Thymus (tissue), 11 donors: ENCODE measurements around the gene PPHLN1. TPM values are rescaled to one million over a fixed set of nuclear protein-coding genes. Genes with fewer than 3 reads are reported as not detected.

Experiments used
- DNase-seq, 9 donors: peaks; one replicate each; pipeline ENCODE4 v3.0.0-alpha.2; 2013; ENCODE audit warnings: low spot score in 9 of 9, low read depth in 6 of 9, missing footprints in 1 of 9
- H3K27ac ChIP-seq, 2 donors: one replicate each; pipeline ENCODE4 v1.5.1; 2013; ENCODE audit warnings: control low read depth in 1 of 2, low read depth in 1 of 2, low read length in 1 of 2, mild to moderate bottlenecking in 1 of 2, moderate library complexity in 1 of 2
- H3K27me3 ChIP-seq, 2 donors: one replicate each; pipeline ENCODE4 v1.5.1; 2013; ENCODE audit warnings: low read length in 1 of 2; ENCODE audit not compliant: control insufficient read depth in 2 of 2, insufficient read depth in 1 of 2
- H3K36me3 ChIP-seq, 2 donors: one replicate each; pipeline ENCODE4 v1.5.1; 2013; ENCODE audit warnings: low read length in 1 of 2, mild to moderate bottlenecking in 1 of 2, moderate library complexity in 1 of 2; ENCODE audit not compliant: control insufficient read depth in 2 of 2, insufficient read depth in 2 of 2
- H3K4me1 ChIP-seq, 2 donors: one replicate each; pipeline ENCODE4 v1.5.1; 2013; ENCODE audit warnings: low read length in 2 of 2; ENCODE audit not compliant: control insufficient read depth in 2 of 2, insufficient read depth in 2 of 2
- H3K4me3 ChIP-seq, 2 donors: one replicate each; pipeline ENCODE4 v1.5.1; 2013; ENCODE audit warnings: low read length in 2 of 2, control low read depth in 1 of 2, mild to moderate bottlenecking in 1 of 2
- H3K9me3 ChIP-seq, 2 donors: one replicate each; pipeline ENCODE4 v1.5.1; 2013; ENCODE audit warnings: low read length in 1 of 2, mild to moderate bottlenecking in 1 of 2; ENCODE audit not compliant: control insufficient read depth in 2 of 2, insufficient read depth in 1 of 2
- WGBS: extraction: QIAGEN DNeasy Blood & Tissue Kit; methylation state at CpG from one replicate; pipeline ENCODE4 v1.1.7; 2013; 5-methylcytosine and 5-hydroxymethylcytosine counted together
- polyA plus RNA-seq: library from polyadenylated mRNA; stranded (reverse); fragments of 200-250 nt; gene quantifications from one replicate; pipeline ENCODE4 v1.2.3, GENCODE V29; 2013
- total RNA-seq: library from RNA; stranded (reverse); fragments of 120-200 nt; gene quantifications from one replicate; pipeline ENCODE4 v1.2.4, GENCODE V29; 2013
- donor health status: healthy.

The PPHLN1 gene
- total and polyA plus RNA-seq, 2 donors = 60.7 to 64.5 TPM

DNA sequence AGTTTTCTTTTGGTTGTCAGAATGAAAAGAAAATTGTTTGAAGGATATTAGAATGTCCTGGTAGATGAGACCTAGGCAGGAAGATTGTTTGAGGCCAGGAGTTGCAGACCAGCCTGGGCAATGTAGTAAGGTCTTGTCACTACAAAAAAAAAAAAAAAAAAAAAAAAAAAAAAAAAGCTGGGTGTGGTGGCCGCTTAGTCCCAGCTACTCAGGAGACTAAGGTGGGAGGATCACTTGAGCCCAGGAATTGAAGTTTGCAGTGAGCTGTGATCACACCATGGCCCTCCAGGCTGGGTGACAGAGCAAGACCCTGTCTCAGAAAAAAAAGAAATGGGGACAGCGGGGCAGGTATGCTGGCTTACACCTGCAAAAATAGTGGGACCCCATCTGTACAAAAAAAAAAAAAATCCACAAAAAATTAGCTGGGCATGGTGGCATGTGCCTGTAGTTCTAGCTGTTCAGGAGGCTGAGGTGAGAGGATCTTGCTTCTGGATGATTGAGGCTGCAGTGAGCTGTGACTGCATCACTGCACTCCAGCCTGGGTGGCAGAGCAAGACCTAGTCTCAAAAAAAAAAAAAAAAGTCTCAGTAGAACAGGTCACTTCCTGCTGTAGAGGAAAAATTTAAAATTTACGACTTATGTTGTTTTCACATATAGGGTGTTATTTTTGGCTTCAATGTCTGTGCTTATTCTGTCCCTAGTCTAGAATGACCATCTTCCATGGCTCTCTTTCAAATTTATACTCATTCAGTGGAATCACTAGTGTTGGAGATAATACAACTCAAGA, 70.7 kb downstream of the PPHLN1 start:
- DNase-seq = no peak
- Histone ChIP-seq H3K4me3 (no peak overlapping the region), H3K4me1 (no peaks in the 10 kb centered on the region), H3K36me3 (peaks cover 9 to 17% of the 10 kb centered on the region in 2 donors), H3K27ac (no peak overlapping the region), H3K27me3 (no peaks in the 10 kb centered on the region), H3K9me3 (no peaks in the 10 kb centered on the region)
- WGBS = 96% methylated on average over 3 of the region's 3 CpGs

DNA sequence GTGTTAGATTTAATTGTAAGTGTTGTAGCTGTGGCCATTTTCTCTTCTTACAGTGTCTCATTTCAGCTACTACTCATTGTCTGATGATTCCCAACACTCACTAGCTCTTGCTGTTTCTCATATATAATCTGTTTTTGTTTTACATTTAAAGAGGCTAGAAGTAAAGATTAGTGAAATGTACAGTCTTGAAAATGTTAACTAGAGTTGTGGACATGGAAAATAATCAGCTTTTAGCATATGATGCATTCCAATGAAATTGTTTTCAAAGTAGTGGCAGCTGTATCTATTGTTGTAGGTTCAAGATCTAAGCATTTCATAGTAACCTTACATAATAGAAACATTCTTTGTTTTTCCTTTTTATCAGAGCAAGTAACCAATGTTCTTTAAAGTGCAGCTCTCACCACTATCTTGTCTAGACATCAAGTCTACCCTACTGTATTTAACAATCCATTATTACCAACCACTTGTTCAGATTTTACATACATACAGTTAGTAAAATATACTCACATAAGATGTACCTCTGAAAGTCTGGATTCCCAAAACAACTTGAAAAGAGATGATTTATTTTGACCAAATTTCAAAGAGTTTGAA, 76.9 kb downstream of the PPHLN1 start:
- no peak overlapping the region for H3K4me3 ChIP-seq
- DNase-seq = no peak
- no peaks in the 10 kb centered on the region for H3K27me3 ChIP-seq
- no peaks in the 10 kb centered on the region for H3K9me3 ChIP-seq
- peaks cover 11 to 17% of the 10 kb centered on the region in 2 donors for H3K36me3 ChIP-seq
- H3K27ac ChIP-seq = no peak overlapping the region
- H3K4me1 ChIP-seq = no peaks in the 10 kb centered on the region

- Histone ChIP-seq H3K27me3 (no peaks in the 10 kb centered on the region), H3K36me3 (peaks cover 0 to 7% of the 10 kb centered on the region in 2 donors), H3K9me3 (no peaks in the 10 kb centered on the region), H3K4me1 (no peaks in the 10 kb centered on the region), H3K27ac (no peak overlapping the region), H3K4me3 (no peak overlapping the region)
- DNase-seq = no peak
- WGBS = 95% methylated on average over 1 of the region's 1 CpG
These were observed 81.3 kb downstream of the PPHLN1 start for GRCh38 chr12:42407306-42407705.

DNA sequence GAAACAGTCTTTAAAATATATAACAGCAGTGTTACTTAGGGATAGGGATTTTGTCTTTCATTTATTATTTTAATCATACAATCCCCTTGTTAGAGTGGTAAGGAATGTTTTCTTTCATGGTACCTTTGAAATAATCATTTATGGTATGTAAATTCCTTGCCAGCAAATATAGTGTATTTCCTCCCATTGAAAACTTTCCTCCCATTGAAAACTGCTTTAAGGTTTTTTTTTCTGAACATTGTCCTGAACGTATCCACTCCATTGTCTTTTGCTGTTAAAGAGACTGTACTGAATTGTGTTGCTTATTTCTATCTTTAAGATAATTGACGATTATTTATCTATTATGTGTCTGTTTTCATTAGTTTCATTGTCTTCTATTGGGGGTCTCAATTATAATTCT, 83.5 kb downstream of the PPHLN1 start:
- H3K9me3 ChIP-seq = no peaks in the 10 kb centered on the region

DNA sequence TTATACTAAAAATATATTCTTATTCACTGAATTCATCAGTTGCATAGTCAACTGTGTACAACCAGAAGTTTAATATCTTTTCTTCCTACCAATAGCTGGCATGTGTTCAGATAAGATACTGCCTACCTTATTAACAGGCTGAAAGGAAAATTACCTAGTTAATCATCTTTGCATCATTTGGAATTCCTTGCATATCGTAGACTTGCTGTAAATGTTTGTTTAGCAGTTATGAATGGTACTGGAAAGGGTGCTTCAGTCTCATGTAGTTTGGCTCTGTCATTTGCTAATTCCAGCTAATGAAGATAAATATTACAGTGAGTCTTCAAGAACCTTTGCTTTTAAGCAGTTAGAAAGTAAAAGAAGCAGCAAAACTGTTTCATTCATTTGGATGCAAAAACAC, 84.4 kb downstream of the PPHLN1 start:
- no peaks in the 10 kb centered on the region for H3K9me3 ChIP-seq
- DNase-seq = no peak
- 98% methylated on average over 1 of the region's 1 CpG for WGBS
- no peaks in the 10 kb centered on the region for H3K4me1 ChIP-seq
- no peak overlapping the region for H3K27ac ChIP-seq
- peaks cover 0 to 7% of the 10 kb centered on the region in 2 donors for H3K36me3 ChIP-seq
- H3K4me3 ChIP-seq = no peak overlapping the region
- no peaks in the 10 kb centered on the region for H3K27me3 ChIP-seq

More for the DNA sequence above, 83.5 kb downstream of the PPHLN1 start:
- no peak for DNase-seq
- Histone ChIP-seq H3K27ac (no peak overlapping the region), H3K4me3 (no peak overlapping the region), H3K27me3 (no peaks in the 10 kb centered on the region), H3K4me1 (no peaks in the 10 kb centered on the region), H3K36me3 (peaks cover 0 to 7% of the 10 kb centered on the region in 2 donors)
- WGBS = 97% methylated on average over 2 of the region's 2 CpGs

DNA sequence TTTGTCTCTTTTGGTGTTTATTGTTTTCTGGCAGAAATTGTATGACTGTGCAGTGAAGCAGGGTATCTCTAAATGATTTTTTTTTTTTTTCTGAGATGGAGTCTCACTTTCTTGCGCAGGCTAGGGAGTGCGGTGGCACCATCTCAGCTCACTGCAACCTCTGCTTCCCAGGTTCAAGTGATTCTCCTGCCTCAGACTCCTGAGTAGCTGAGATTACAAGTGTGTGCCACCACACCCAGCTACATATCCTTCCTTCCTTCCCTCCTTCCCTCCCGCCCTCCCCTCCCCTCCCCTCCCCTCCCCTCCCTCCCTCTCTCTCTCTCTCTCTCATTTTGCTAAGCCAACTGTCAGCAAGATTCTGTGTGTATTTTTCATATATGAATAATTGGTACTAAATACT, 94.4 kb downstream of the PPHLN1 start:
- no peak for DNase-seq
- Histone ChIP-seq H3K4me1 (no peaks in the 10 kb centered on the region), H3K27me3 (no peaks in the 10 kb centered on the region), H3K27ac (no peak overlapping the region), H3K36me3 (peaks cover 0 to 5% of the 10 kb centered on the region in 2 donors), H3K4me3 (no peak overlapping the region), H3K9me3 (no peaks in the 10 kb centered on the region)
- 97% methylated on average over 3 of the region's 3 CpGs for WGBS

- DNase-seq = peak in 1 of 9 donors; percentile 7
- Histone ChIP-seq H3K4me1 (no peaks in the 10 kb centered on the region), H3K4me3 (no peak overlapping the region), H3K27ac (no peak overlapping the region), H3K36me3 (peaks cover 0 to 5% of the 10 kb centered on the region in 2 donors), H3K9me3 (no peaks in the 10 kb centered on the region), H3K27me3 (no peaks in the 10 kb centered on the region)
- WGBS = 95% methylated on average over 3 of the region's 3 CpGs
These were observed 96.1 kb downstream of the PPHLN1 start for GRCh38 chr12:42421844-42422779.

DNA sequence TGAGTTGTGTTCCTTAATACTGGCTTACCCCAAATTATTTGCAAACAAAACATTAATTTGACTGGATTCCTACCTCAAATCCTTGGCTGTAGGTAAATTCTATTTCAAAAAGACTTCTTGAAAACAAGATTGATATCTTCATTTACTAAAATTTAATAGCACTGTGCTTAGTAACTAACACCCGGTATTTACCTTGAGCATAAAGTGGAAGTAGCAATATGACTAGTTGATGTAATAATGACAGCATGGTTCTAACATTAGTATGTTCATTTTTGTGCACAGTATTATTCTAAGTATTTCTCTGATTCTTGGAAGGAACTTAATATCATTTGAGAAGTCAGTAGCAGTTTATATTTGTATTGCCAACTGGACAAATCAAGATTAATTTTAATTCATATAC, 96.8 kb downstream of the PPHLN1 start:
- no peaks in the 10 kb centered on the region for H3K9me3 ChIP-seq
- peaks cover 0 to 5% of the 10 kb centered on the region in 2 donors for H3K36me3 ChIP-seq
- no peak overlapping the region for H3K4me3 ChIP-seq
- no peak for DNase-seq
- 94% methylated on average over 1 of the region's 1 CpG for WGBS
- no peak overlapping the region for H3K27ac ChIP-seq
- no peaks in the 10 kb centered on the region for H3K4me1 ChIP-seq
- no peaks in the 10 kb centered on the region for H3K27me3 ChIP-seq

DNA sequence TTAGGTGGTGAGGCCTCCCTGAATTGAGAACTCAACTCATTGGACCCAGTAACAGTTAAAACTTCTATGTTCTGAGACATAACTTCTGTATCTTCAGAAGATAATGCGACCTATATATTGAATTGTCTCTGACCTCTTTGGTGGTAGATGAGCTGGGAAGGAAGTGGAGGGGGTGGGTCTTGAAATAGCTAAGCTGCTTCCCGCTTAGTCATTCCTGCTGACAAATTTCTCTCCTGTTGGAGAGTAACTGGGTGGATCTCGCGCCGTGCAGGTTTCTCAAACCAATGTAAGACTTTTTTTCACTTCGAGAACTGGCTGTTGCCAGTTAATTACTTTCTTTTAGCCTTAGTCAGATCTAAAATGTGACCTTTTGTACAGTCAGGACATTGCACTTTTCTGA, 100.8 kb downstream of the PPHLN1 start:
- Histone ChIP-seq H3K4me3 (no peak overlapping the region), H3K36me3 (peaks cover 4 to 9% of the 10 kb centered on the region in 2 donors), H3K27ac (no peak overlapping the region), H3K9me3 (no peaks in the 10 kb centered on the region), H3K4me1 (no peaks in the 10 kb centered on the region), H3K27me3 (no peaks in the 10 kb centered on the region)
- DNase-seq = no peak
- 96% methylated on average over 6 of the region's 6 CpGs for WGBS
